Cardiac muscle cell (in vitro differentiated cells and primary cell): ENCODE results near the gene PRMT2. TPM values are rescaled to one million over a fixed set of nuclear protein-coding genes. Genes with fewer than 3 reads are reported as not detected.
"Not testable (repeated sequence)": the region's sequence is repeated elsewhere in the genome, so short reads cannot be mapped to it uniquely, and the experiment has no call there.

Experiments
- DNase-seq, 2 donors: peaks; one replicate each; pipeline versions ENCODE4 v3.0.0 to v3.0.0-alpha.2; 2010 to 2017; ENCODE audit warnings: low read depth in 1 of 2, low spot score in 1 of 2
- H3K27ac ChIP-seq: fragments of 200-600 bp; sonication (generic); 2 replicates; pipeline ENCODE4 v1.5.1; 2016
- H3K27me3 ChIP-seq: fragments of 200-600 bp; sonication (generic); 2 replicates; pipeline ENCODE4 v1.6.0; 2016; ENCODE audit warnings: control low read depth
- H3K36me3 ChIP-seq: fragments of 200-600 bp; sonication (generic); 2 replicates; pipeline ENCODE4 v1.5.1; 2016; ENCODE audit warnings: control low read depth
- H3K4me1 ChIP-seq: fragments of 200-600 bp; sonication (generic); 2 replicates; pipeline ENCODE4 v1.8.1; 2017; ENCODE audit warnings: low read depth, mild to moderate bottlenecking, mixed run types
- H3K4me3 ChIP-seq: fragments of 200-600 bp; sonication (generic); 2 replicates; pipeline ENCODE4 v1.5.1; 2016; ENCODE audit warnings: mild to moderate bottlenecking
- H3K9me3 ChIP-seq: fragments of 200-600 bp; sonication (generic); 2 replicates; pipeline ENCODE4 v1.5.1; 2017; ENCODE audit warnings: low read depth, mild to moderate bottlenecking, control low read depth
- CTCF ChIP-seq: IDR thresholded peaks from 2 replicates; pipeline ENCODE4 v1.5.1; 2012; ENCODE audit warnings: low read depth, mild to moderate bottlenecking, low read length
- polyA plus RNA-seq: library from polyadenylated mRNA; unstranded; fragments of >200 nt; fragmentation: Nextera tagmentation; extraction: Ambion mirVana; gene quantifications from 2 replicates; pipeline ENCODE4 v1.2.1, GENCODE V29; 2016
- total RNA-seq: library from RNA; depleted of rRNA; stranded (reverse); fragments of >200 nt; gene quantifications from 2 replicates; pipeline ENCODE4 v1.2.3, GENCODE V29; 2016

PRMT2 gene
- total and polyA plus RNA-seq, 2 experiments from 2014 or later = 90.5 to 140 TPM

GRCh38 chr21:46666941-46667740 lies 31.7 kb downstream of the PRMT2 start:
- DNase-seq = peak; percentile 18 to 37
- H3K4me3 ChIP-seq = peak overlapping the region; percentile 42
- H3K27me3 ChIP-seq = peaks cover 8% of the 10 kb centered on the region
- H3K27ac ChIP-seq = peak overlapping the region; percentile 3
- H3K9me3 ChIP-seq = no peaks in the 10 kb centered on the region
- no peaks in the 10 kb centered on the region for H3K36me3 ChIP-seq
- no peaks in the 10 kb centered on the region for H3K4me1 ChIP-seq
- no peak for TF ChIP-seq CTCF

- Histone ChIP-seq H3K27ac (peak overlapping the region; percentile 3), H3K4me1 (no peaks in the 10 kb centered on the region), H3K9me3 (no peaks in the 10 kb centered on the region), H3K27me3 (peaks cover 8% of the 10 kb centered on the region), H3K4me3 (peak overlapping the region; percentile 42), H3K36me3 (no peaks in the 10 kb centered on the region)
- peak; percentile 58 to 77 for DNase-seq
- TF ChIP-seq CTCF = no peak
These were observed 32.4 kb downstream of the PRMT2 start for GRCh38 chr21:46667741-46668380.

- H3K27me3 ChIP-seq = peaks cover 8% of the 10 kb centered on the region
These were observed 32.9 kb downstream of the PRMT2 start for GRCh38 chr21:46668381-46668780.

GRCh38 chr21:46668904-46669303 lies 33.4 kb downstream of the PRMT2 start:
- H3K4me3 ChIP-seq, H3K36me3 ChIP-seq, H3K27ac ChIP-seq, H3K4me1 ChIP-seq, H3K27me3 ChIP-seq, H3K9me3 ChIP-seq, DNase-seq: not testable (repeated sequence)

More at GRCh38 chr21:46668381-46668780, 32.9 kb downstream of the PRMT2 start:
- Histone ChIP-seq H3K27ac (no peak overlapping the region), H3K4me1 (no peaks in the 10 kb centered on the region), H3K9me3 (no peaks in the 10 kb centered on the region), H3K36me3 (no peaks in the 10 kb centered on the region), H3K4me3 (peak overlapping the region; percentile 42)
- DNase-seq = no peak
- TF ChIP-seq CTCF = no peak

GRCh38 chr21:46674430-46675007 lies 39.0 kb downstream of the PRMT2 start:
- DNase-seq = no peak
- Histone ChIP-seq H3K9me3 (no peaks in the 10 kb centered on the region), H3K27me3 (no peaks in the 10 kb centered on the region), H3K4me3 (no peak overlapping the region), H3K27ac (no peak overlapping the region), H3K4me1 (no peaks in the 10 kb centered on the region), H3K36me3 (no peaks in the 10 kb centered on the region)
- TF ChIP-seq CTCF = no peak
